ENCODE measurements around the gene SURF1.

DNA sequence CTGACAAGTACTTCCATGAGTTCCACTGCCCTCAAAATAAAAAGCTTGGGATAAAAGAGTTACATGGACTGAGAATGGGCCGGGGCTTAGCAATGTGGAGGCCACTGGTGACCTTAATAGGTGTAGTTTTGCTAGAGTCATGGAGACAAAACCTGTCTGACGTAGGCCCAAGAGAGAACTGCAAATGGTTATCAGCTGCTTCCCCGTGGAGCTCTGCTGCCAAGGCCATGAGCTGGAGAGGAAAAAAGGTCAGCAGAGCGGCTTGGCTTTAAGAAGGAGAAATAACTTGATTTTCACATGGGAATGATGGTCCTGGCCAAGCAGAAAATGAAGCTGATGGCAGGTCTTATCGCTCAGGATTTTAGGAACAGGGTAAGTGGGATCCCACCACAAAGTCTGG is 16.6 kb downstream of the SURF1 start:
- TF ChIP-seq, protein P1, sequence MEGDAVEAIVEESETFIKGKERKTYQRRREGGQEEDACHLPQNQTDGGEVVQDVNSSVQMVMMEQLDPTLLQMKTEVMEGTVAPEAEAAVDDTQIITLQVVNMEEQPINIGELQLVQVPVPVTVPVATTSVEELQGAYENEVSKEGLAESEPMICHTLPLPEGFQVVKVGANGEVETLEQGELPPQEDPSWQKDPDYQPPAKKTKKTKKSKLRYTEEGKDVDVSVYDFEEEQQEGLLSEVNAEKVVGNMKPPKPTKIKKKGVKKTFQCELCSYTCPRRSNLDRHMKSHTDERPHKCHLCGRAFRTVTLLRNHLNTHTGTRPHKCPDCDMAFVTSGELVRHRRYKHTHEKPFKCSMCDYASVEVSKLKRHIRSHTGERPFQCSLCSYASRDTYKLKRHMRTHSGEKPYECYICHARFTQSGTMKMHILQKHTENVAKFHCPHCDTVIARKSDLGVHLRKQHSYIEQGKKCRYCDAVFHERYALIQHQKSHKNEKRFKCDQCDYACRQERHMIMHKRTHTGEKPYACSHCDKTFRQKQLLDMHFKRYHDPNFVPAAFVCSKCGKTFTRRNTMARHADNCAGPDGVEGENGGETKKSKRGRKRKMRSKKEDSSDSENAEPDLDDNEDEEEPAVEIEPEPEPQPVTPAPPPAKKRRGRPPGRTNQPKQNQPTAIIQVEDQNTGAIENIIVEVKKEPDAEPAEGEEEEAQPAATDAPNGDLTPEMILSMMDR (IDR thresholded peaks at IDR 0.05; ENCODE audit: insufficient read depth, low read length): no peak
- TF ChIP-seq SPI1 (IDR thresholded peaks at IDR 0.05; ENCODE audit: borderline replicate concordance, low read depth): no peak

All from HL-60 (cell line).